ENCODE results near the gene WDR93.

The WDR93 gene

DNA sequence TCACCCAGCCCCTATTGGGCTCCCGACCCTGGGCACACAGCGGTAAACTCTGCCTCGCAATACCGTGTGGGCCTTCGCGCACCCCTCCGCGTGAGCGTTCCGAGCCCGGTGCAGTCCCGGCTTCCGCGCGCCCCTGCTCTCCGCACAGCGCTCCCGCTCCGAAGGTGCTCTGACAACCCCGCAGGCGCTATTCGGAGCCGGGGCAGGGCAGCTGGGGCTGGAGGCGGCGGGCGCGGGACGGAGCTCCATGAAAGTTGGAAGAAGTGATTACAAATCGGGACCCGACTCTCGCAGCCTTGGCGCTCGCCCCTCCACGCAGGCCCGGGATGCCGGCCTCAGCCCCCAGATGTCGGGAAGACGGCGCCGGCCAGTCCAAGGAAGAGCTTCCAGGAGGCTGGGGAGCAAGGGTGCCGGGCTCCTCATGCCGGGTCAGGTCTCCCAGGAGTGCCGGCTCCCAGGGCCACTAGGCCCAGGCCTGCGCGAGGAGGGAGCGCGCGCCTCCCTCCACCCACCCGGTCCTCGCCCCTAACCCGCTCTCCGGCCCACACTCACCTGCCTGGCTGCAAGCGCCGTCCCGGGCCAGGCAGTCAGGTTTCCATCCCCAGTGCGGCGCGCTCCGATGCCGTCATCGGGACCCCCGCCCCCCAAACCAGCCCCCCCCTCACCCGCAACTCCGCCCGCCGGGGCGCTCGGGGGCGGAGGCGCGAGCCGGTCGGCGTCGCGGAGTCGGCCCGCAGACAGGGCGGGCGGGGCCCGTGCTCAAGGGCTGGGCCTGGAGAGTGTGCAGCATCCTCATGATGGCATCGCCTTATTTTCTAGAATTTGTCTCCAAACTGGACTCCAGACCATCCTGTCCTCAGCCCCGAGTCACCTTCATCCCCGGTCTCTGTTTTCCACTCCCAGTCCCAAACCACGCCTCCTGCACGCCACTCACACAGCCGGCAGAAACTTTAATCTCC lies 35.5 kb upstream of the WDR93 start, which contains the start of gene KIF7:
Gene KIF7, minus strand, starts transcription at position 621 of the 959 bp plus-strand sequence. CDS start 2,537 bp downstream, outside the sequence.
- H3K9me3 Mint-ChIP-seq: no peaks in the 10 kb centered on the region
- no peak within 1 kb of the TSS for H3K27ac Mint-ChIP-seq
- H3K36me3 Mint-ChIP-seq (ENCODE audit: low read depth): no peaks in the 10 kb centered on the region
- peaks cover 14% of the 10 kb centered on the region for H3K4me1 Mint-ChIP-seq (ENCODE audit: low read depth)
- DNase-seq (ENCODE audit: low spot score): peak; percentile 15
- H3K4me3 Mint-ChIP-seq: peak within 1 kb of the TSS; percentile 71
- H3K27me3 Mint-ChIP-seq (ENCODE audit: low read depth): peaks cover 47% of the 10 kb centered on the region

DNA sequence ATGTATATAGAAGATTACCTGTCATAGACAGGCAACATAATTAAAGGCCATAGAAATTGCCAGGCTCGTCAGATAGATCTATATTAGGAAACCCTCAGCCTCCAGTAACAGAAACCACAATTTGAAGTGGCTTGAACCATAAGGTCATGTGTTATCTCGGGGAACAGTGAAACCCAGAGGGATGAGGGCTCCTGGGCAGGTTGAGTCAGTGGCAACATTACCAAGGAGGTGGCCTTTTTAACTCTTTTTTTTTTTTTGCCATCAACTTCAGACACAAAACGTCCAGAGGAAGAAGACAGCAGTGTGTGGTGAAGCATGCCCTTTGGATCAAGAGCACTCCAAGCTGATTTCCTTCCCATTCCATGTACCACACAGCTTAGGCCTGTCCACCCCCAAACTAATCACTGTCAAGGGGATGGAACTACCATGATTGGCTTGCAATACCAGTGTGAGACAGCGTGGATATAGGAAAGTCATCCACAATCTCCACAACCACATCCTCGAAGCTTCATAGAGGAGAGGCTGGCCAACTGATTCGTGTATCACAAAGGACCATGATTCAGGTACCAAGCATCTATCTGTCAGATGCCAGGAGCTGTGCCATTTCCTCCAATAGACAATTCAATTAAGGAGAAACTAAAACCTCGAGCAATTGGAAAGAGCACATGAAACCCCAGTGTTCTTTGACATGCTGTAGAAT lies 34.3 kb upstream of the WDR93 start:
- H3K4me1 Mint-ChIP-seq (ENCODE audit: low read depth): peaks cover 14% of the 10 kb centered on the region
- H3K27ac Mint-ChIP-seq: no peak overlapping the region
- H3K36me3 Mint-ChIP-seq (ENCODE audit: low read depth): no peaks in the 10 kb centered on the region
- H3K9me3 Mint-ChIP-seq: no peaks in the 10 kb centered on the region
- peaks cover 56% of the 10 kb centered on the region for H3K27me3 Mint-ChIP-seq (ENCODE audit: low read depth)
- H3K4me3 Mint-ChIP-seq: peak overlapping the region; percentile 71
- DNase-seq (ENCODE audit: low spot score): peak; percentile 49

DNA sequence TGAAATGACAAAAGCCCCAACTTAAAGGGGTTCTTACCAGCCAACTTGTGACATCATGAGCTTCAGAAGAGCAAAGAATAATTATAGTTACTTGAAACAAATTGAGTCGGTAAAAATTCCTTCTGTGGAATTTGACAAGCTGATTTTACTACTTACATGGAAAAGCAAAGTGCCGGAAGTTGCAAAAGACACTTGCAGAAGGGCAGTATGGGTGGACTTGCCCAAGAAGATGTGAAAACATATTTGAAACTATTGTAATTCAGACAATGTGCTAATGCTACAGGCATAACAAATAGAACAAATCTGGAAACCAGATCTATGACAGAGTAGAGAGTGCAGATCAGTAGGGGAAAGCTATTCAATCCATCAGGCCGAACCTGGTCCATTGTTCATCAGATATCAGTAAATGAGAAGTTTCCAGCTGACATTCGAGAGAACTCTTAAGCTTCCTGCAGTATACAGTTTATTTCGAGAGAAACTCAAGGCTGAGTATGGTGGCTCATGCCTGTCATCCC lies 32.9 kb upstream of the WDR93 start:
- Mint-ChIP-seq H3K27ac (no peak overlapping the region), H3K4me1 (ENCODE audit: low read depth) (peaks cover 14% of the 10 kb centered on the region), H3K4me3 (no peak overlapping the region), H3K9me3 (no peaks in the 10 kb centered on the region), H3K27me3 (ENCODE audit: low read depth) (peaks cover 65% of the 10 kb centered on the region), H3K36me3 (ENCODE audit: low read depth) (no peaks in the 10 kb centered on the region)
- DNase-seq (ENCODE audit: low spot score): no peak

DNA sequence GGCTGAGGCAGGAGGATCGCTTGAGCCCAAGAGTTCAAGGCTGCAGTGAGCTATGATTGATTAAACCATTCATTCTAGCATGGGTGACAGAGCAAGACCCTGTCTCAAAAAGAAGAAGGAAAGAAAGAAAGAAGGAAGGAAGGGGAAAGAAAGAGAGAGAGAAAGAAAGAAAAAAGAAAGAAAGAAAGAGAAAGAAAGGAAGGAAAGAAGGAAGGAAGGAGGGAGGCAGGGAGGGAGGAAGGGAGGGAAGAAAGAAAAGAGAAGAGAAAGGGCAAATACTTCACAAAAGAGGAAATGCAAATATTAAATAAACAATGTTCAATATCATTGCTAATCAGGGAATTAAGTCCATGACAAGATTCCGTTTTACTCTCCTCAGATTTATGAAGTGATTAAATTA lies 31.3 kb upstream of the WDR93 start:
- DNase-seq (ENCODE audit: low spot score): no peak
- H3K27ac Mint-ChIP-seq: no peak overlapping the region
- H3K27me3 Mint-ChIP-seq (ENCODE audit: low read depth): peaks cover 55% of the 10 kb centered on the region
- H3K4me3 Mint-ChIP-seq: no peak overlapping the region
- peaks cover 13% of the 10 kb centered on the region for H3K4me1 Mint-ChIP-seq (ENCODE audit: low read depth)
- H3K36me3 Mint-ChIP-seq (ENCODE audit: low read depth): no peaks in the 10 kb centered on the region
- H3K9me3 Mint-ChIP-seq: no peaks in the 10 kb centered on the region

DNA sequence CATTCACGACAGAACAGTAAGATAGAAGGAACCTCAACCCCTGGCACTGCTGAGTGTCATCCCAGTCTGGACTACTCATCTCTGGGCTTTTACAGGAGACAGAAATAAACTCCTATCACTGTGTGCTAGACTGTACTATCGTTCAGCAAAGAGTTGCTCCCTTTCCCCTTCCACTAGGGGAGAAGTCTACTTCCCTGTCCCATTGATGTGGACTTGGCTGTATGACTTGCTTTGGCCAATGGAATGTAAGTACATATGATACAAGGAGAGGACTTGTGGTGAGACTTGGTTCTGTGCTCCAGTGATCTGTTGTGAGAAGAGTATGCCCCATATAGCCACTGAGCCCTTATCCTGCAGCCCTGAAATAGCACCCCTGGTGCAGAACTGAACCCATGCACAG lies 30.1 kb upstream of the WDR93 start:
- peaks cover 56% of the 10 kb centered on the region for H3K27me3 Mint-ChIP-seq (ENCODE audit: low read depth)
- H3K4me3 Mint-ChIP-seq: no peak overlapping the region
- no peaks in the 10 kb centered on the region for H3K9me3 Mint-ChIP-seq
- no peak for DNase-seq (ENCODE audit: low spot score)
- H3K36me3 Mint-ChIP-seq (ENCODE audit: low read depth): no peaks in the 10 kb centered on the region
- no peak overlapping the region for H3K27ac Mint-ChIP-seq
- H3K4me1 Mint-ChIP-seq (ENCODE audit: low read depth): peaks cover 8% of the 10 kb centered on the region

DNA sequence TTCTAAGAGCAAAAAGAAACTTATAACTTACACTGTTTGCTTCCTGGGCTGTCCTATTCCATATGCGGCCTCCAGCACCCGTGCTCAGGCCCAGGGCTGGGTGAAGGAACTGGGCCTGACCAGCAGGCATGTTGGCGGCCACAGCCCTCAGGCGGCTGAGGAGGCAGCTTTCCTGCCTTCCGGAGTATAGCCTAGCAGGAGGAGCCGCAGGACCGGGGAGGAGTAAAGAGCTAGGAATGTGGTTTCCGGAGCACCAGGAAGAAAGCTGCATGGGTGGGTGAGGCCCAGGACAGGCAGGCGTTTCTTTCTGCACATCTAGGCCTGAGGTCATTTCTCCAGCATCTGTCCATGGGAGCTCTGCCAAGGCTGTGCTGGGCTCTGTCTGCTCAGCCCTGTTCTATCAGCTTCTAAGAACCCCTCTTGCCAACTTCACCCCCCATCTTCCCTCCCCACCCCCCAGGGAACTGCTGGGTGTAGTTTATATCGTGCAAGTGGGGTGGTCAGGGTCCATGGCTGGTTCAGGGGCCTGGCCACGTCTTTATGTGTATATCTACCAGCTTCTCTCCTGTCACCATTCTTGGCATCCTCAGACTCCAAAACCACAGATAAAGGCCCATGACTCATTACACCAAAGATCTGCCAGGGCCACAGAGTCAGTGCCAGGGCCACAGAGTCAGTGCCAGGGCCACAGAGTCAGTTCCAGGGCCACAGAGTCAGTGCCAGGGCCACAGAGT lies 27.6 kb upstream of the WDR93 start:
- H3K27me3 Mint-ChIP-seq (ENCODE audit: low read depth): peaks cover 43% of the 10 kb centered on the region
- peaks cover 2% of the 10 kb centered on the region for H3K4me1 Mint-ChIP-seq (ENCODE audit: low read depth)
- no peak overlapping the region for H3K4me3 Mint-ChIP-seq
- H3K27ac Mint-ChIP-seq: no peak overlapping the region
- no peaks in the 10 kb centered on the region for H3K9me3 Mint-ChIP-seq
- no peaks in the 10 kb centered on the region for H3K36me3 Mint-ChIP-seq (ENCODE audit: low read depth)
- no peak for DNase-seq (ENCODE audit: low spot score)

DNA sequence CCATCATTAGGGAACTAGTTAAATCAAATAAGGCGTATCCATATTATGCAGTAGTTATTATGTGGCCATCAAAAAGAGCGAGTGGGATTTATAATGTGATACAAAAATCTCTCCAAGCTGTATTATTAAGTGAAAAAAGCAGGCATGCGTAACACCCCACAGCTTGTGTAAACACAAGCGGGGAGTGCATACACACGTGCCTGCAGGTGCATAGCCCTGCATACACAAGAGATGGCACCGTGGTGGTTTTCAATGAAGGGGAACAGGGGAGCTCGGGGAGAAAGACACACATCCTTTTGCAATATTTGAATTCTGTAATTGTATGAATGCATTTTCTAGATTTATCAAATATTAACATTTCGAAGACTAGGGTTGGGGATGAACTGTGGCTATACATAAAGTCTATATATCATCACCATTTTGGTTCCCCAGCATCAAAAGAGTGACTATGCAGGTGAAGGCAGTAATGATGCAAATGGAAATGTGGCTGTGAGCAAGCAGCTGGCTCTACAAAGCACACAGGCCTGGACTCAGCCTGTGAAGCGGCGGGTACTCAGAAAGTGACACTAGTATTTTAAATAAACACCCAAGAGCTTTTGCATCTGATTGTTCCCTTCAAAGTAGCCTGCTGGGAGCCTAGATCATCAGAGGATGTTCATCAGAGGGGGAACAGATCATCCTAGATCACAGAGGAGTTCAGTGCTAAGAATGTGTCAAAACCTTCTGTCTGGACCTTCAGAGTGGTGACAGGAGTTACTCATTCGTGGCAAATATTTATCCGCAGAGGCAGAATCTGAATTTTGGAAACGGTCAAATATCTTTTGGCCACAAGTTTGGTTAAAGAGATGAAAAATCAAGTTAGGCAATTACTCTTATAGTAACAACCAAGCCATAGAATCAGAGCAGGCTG lies 25.9 kb upstream of the WDR93 start:
- H3K27me3 Mint-ChIP-seq (ENCODE audit: low read depth): peaks cover 37% of the 10 kb centered on the region
- H3K36me3 Mint-ChIP-seq (ENCODE audit: low read depth): no peaks in the 10 kb centered on the region
- peak overlapping the region; percentile 67 for H3K4me3 Mint-ChIP-seq
- peaks cover 2% of the 10 kb centered on the region for H3K4me1 Mint-ChIP-seq (ENCODE audit: low read depth)
- no peak overlapping the region for H3K27ac Mint-ChIP-seq
- H3K9me3 Mint-ChIP-seq: no peaks in the 10 kb centered on the region
- DNase-seq (ENCODE audit: low spot score): no peak

DNA sequence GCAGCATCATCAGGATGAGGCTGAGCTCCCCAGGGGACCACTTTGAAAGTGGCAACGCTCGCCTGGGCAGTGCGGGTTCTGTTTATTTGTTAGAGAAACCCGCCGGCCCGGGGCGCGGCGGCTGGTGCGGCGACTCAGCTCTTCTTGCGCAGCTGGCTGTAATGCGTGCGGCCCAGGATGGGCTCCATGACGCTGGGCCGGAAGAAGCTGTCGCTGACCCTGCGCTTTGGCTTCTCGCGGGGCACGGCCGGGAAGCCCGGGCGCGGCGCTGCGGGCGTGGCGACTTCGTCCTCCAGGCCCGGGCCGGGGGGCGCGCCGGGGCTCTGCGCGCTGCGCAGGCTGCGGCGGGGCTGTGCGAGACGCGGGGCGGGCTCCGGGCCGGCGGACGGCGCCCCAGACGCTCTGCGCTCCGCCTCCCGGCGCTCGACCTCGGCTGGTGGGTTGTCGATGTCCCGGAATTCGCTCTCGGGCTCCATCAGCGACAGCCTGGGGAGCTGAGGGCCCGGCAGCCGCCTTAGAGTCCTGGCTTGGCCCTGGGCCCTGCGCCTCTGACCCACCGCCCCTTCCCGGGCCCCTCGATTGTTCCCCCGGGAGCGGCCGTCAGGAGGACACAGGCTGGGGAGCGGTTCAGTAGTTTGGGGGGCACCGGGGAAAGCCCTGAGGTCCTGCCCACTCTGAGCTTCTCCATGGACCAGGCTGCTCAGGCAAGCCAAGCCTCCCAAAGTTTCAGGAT lies 25.0 kb upstream of the WDR93 start:
- Mint-ChIP-seq H3K4me1 (ENCODE audit: low read depth) (peaks cover 2% of the 10 kb centered on the region), H3K27me3 (ENCODE audit: low read depth) (peaks cover 30% of the 10 kb centered on the region), H3K36me3 (ENCODE audit: low read depth) (no peaks in the 10 kb centered on the region), H3K9me3 (no peaks in the 10 kb centered on the region), H3K27ac (no peak overlapping the region), H3K4me3 (peak overlapping the region; percentile 15)
- DNase-seq (ENCODE audit: low spot score): peak; percentile 29

DNA sequence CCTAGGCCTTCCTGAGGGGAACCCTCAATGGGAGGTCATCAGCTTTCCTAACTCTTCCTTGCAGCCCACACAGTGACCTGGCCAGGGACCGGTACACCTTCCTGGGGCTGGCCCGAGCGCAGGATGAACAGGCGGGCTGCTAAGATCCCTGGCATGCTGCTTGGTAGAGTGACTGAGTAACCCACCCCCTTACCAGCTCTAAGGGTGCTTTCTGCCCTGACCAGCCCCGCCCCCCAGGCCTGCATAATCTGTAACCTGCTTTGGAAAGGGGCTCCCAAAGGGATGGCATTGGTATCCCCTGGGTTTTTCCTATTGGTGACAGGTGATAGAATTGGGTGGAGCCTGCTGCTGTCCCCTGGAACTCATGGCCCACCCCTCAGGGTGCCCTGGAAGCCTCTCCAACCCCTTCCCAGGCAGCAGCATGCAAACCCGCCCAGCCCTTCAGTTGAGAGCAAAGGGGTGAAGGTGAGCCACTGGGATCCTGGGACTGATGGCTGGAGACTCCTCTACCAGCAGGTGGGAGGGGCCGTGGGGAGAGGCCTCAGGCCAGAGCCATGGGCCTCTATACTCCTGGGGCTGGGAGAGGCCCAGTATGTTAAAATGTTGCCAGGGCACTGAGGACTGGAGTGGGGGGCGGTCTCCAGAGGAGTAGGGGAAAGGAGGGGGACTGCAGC lies 24.3 kb upstream of the WDR93 start:
- DNase-seq (ENCODE audit: low spot score): no peak
- Mint-ChIP-seq H3K36me3 (ENCODE audit: low read depth) (no peaks in the 10 kb centered on the region), H3K27me3 (ENCODE audit: low read depth) (peaks cover 26% of the 10 kb centered on the region), H3K4me1 (ENCODE audit: low read depth) (peaks cover 2% of the 10 kb centered on the region), H3K4me3 (peak overlapping the region; percentile 15), H3K27ac (no peak overlapping the region), H3K9me3 (no peaks in the 10 kb centered on the region)

DNA sequence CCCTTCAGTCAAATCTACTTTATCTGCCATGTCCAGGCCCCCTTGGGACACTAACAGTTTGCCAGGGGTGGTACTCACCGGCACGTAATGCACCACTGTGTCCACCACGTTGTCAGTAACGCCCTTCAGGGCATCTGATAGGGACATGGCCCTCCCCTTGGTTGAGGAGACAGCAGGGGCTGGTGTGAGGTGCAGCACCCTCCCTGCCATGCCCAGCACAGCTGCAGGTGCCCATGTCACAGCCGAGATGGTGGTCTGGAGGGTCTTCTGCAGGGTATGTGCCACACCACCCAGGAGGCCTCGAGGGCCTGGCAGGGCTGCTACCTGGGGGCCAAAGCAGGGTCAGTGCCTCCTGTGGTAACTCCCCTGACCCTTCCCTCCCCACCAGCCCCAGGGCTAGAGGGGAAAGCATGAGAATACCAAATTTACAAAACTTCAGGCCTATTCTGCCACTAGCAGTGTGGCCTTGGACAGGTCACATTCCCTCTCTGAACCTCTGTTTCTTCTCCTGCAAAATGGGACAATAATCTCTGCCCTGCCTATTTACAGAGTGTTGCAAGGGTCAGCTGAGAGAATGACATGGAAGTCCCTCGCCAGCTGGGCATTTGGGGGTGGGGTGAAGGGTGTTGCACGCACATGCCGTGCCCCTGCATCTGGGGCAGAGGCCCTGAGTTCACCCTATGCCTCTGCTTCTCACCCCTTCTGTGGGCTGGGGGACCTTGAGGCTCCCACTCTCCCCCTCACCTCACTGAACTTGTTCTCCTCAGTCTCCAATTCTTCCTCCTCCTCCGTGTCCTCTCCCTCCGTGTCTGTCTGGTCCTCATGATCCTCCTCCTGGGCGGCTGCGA lies 23.5 kb upstream of the WDR93 start:
- peaks cover 22% of the 10 kb centered on the region for H3K27me3 Mint-ChIP-seq (ENCODE audit: low read depth)
- peaks cover 2% of the 10 kb centered on the region for H3K4me1 Mint-ChIP-seq (ENCODE audit: low read depth)
- no peak for DNase-seq (ENCODE audit: low spot score)
- H3K4me3 Mint-ChIP-seq: peak overlapping the region; percentile 12
- no peaks in the 10 kb centered on the region for H3K36me3 Mint-ChIP-seq (ENCODE audit: low read depth)
- H3K9me3 Mint-ChIP-seq: no peaks in the 10 kb centered on the region
- no peak overlapping the region for H3K27ac Mint-ChIP-seq

DNA sequence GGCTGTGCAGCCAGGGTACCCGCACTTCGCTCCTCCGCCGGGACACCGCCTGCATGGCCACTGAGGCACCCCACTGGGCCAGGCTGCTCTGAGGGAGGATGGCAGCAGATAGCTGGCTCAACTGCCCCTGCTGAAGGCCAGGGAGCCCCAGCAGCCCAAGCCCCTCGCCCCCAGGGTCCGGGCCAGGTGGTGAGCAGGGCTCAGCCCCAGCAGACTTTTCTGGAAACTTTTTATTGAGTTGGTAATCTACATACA lies 23.0 kb upstream of the WDR93 start:
- H3K27me3 Mint-ChIP-seq (ENCODE audit: low read depth): peaks cover 18% of the 10 kb centered on the region
- DNase-seq (ENCODE audit: low spot score): no peak
- peak overlapping the region; percentile 12 for H3K4me3 Mint-ChIP-seq
- no peaks in the 10 kb centered on the region for H3K9me3 Mint-ChIP-seq
- H3K27ac Mint-ChIP-seq: no peak overlapping the region
- H3K4me1 Mint-ChIP-seq (ENCODE audit: low read depth): peaks cover 2% of the 10 kb centered on the region
- no peaks in the 10 kb centered on the region for H3K36me3 Mint-ChIP-seq (ENCODE audit: low read depth)

Data from T-helper 2 cell treated with Interferon-gamma antibody and Interleukin-4, amounts not matched to agents 5 μg/mL and 100 μg/mL, for 36 hours (primary cell).